IPS DF 6.9 (cell line): ENCODE measurements around the gene NCKAP1.
"Not testable (repeated sequence)": the region's sequence is repeated elsewhere in the genome, so short reads cannot be mapped to it uniquely, and the experiment has no call there.

Experiments
- DNase-seq: peaks from one replicate; pipeline ENCODE4 v3.0.0-alpha.2; 2013; ENCODE audit warnings: low read depth, low spot score
- H3K27ac ChIP-seq: one replicate; pipeline ENCODE4 v1.5.1; 2013; ENCODE audit warnings: low read length, control low read depth
- H3K27me3 ChIP-seq: 2 replicates; pipeline ENCODE4 v1.6.1; 2013; ENCODE audit warnings: mild to moderate bottlenecking, low read length; ENCODE audit not compliant: control insufficient read depth, insufficient read depth
- H3K36me3 ChIP-seq: 2 replicates; pipeline ENCODE4 v1.6.1; 2013; ENCODE audit warnings: low read length; ENCODE audit not compliant: control insufficient read depth, insufficient read depth
- H3K4me1 ChIP-seq: 2 replicates; pipeline ENCODE4 v1.6.1; 2013; ENCODE audit warnings: low read length; ENCODE audit not compliant: control insufficient read depth, insufficient read depth
- H3K4me3 ChIP-seq: 2 replicates; pipeline ENCODE4 v1.5.1; 2013; ENCODE audit warnings: mild to moderate bottlenecking, low read length
- H3K9me3 ChIP-seq: 2 replicates; pipeline ENCODE4 v1.6.1; 2013; ENCODE audit warnings: low read length, inconsistent platforms; ENCODE audit not compliant: control insufficient read depth, insufficient read depth
- WGBS: extraction: QIAGEN DNeasy Blood & Tissue Kit; methylation state at CpG from one replicate; pipeline ENCODE4 v1.1.7; 2013; ENCODE audit warnings: mixed read lengths, missing lambda C conversion rate; ENCODE audit not compliant: insufficient read length, insufficient coverage; 5-methylcytosine and 5-hydroxymethylcytosine counted together

Gene NCKAP1

GRCh38 chr2:182895169-182895568, 143.1 kb downstream of the NCKAP1 start:
- Histone ChIP-seq H3K4me1 (no peaks in the 10 kb centered on the region), H3K27me3 (no peaks in the 10 kb centered on the region; the same call in 1 of the 2 replicates), H3K36me3 (no peaks in the 10 kb centered on the region), H3K27ac (no peak overlapping the region), H3K4me3 (no peak overlapping the region), H3K9me3 (no peaks in the 10 kb centered on the region)
- no peak for DNase-seq
- no CpG with 5 or more reads among the region's 4 CpGs for WGBS

GRCh38 chr2:182894174-182894573, 144.1 kb downstream of the NCKAP1 start:
- no peaks in the 10 kb centered on the region for H3K9me3 ChIP-seq
- WGBS = no CpG with 5 or more reads among the region's 9 CpGs
- H3K27me3 ChIP-seq = no peaks in the 10 kb centered on the region; the same call in 1 of the 2 replicates
- H3K4me1 ChIP-seq = no peaks in the 10 kb centered on the region
- H3K4me3 ChIP-seq = no peak overlapping the region
- DNase-seq = no peak
- H3K27ac ChIP-seq = no peak overlapping the region
- no peaks in the 10 kb centered on the region for H3K36me3 ChIP-seq

- Histone ChIP-seq H3K4me3 (no peak overlapping the region), H3K27me3 (no peaks in the 10 kb centered on the region; the same call in 1 of the 2 replicates), H3K9me3 (no peaks in the 10 kb centered on the region), H3K36me3 (no peaks in the 10 kb centered on the region), H3K4me1 (no peaks in the 10 kb centered on the region), H3K27ac (no peak overlapping the region)
- DNase-seq = no peak
- WGBS = no CpG with 5 or more reads among the region's 11 CpGs
Observed at GRCh38 chr2:182893666-182894065, 144.6 kb downstream of the NCKAP1 start.

- not testable (repeated sequence) for H3K27ac ChIP-seq, H3K36me3 ChIP-seq, H3K9me3 ChIP-seq, H3K4me3 ChIP-seq, H3K4me1 ChIP-seq, H3K27me3 ChIP-seq, DNase-seq
- no CpG with 5 or more reads among the region's 7 CpGs for WGBS
Observed at GRCh38 chr2:182893035-182893434, 145.2 kb downstream of the NCKAP1 start.

GRCh38 chr2:182891611-182892010, 146.6 kb downstream of the NCKAP1 start:
- DNase-seq = no peak
- no CpG with 5 or more reads among the region's 4 CpGs for WGBS

DNA sequence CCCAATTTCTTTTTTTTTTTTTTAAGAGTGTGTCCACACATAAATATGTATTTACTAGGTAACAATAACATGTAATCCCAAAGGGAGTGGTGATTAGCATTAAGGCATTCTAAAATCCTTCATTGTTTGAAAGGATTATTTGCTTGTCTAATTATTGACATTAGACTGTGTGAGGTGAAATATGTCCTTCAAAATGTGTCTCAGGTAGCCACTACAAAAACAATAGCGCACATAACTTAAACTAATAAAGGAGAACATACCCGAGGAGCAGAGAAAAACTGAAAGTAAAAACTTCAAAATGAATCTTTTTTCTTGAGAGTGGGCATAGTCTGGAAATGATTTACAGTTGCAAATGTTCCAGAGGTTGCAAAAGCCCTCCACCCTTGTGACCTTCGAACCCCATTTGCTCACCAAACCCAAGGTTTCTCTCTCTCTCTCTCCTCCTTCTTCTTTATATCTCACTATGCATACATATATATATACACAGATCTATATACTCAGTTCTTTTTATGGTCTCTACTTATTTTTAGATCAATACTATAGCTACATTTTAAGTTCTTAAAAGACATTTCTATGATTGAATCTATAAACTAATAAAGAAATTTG, 147.4 kb downstream of the NCKAP1 start:
- H3K27me3 ChIP-seq = no peaks in the 10 kb centered on the region; the same call in 1 of the 2 replicates
- no peaks in the 10 kb centered on the region for H3K4me1 ChIP-seq
- no CpG with 5 or more reads among the region's 3 CpGs for WGBS
- H3K4me3 ChIP-seq = no peak overlapping the region
- H3K9me3 ChIP-seq = no peaks in the 10 kb centered on the region
- no peak overlapping the region for H3K27ac ChIP-seq
- no peaks in the 10 kb centered on the region for H3K36me3 ChIP-seq
- no peak for DNase-seq

More at GRCh38 chr2:182891611-182892010, 146.6 kb downstream of the NCKAP1 start:
- no peaks in the 10 kb centered on the region for H3K9me3 ChIP-seq
- H3K36me3 ChIP-seq = no peaks in the 10 kb centered on the region
- H3K4me3 ChIP-seq = no peak overlapping the region
- H3K27ac ChIP-seq = no peak overlapping the region
- H3K27me3 ChIP-seq = no peaks in the 10 kb centered on the region; the same call in 1 of the 2 replicates
- H3K4me1 ChIP-seq = no peaks in the 10 kb centered on the region

GRCh38 chr2:182890305-182890704, 148.0 kb downstream of the NCKAP1 start:
- Histone ChIP-seq H3K9me3 (no peaks in the 10 kb centered on the region), H3K27ac (no peak overlapping the region), H3K36me3 (no peaks in the 10 kb centered on the region), H3K4me3 (no peak overlapping the region), H3K4me1 (no peaks in the 10 kb centered on the region), H3K27me3 (no peaks in the 10 kb centered on the region; the same call in 1 of the 2 replicates)
- WGBS = no CpG with 5 or more reads among the region's 7 CpGs
- no peak for DNase-seq

- Histone ChIP-seq H3K36me3 (no peaks in the 10 kb centered on the region), H3K27ac (no peak overlapping the region), H3K4me3 (no peak overlapping the region), H3K4me1 (no peaks in the 10 kb centered on the region), H3K9me3 (no peaks in the 10 kb centered on the region), H3K27me3 (no peaks in the 10 kb centered on the region)
- no CpG with 5 or more reads among the region's 4 CpGs for WGBS
- DNase-seq = no peak
Observed at GRCh38 chr2:182887753-182888415, 150.4 kb downstream of the NCKAP1 start.

DNA sequence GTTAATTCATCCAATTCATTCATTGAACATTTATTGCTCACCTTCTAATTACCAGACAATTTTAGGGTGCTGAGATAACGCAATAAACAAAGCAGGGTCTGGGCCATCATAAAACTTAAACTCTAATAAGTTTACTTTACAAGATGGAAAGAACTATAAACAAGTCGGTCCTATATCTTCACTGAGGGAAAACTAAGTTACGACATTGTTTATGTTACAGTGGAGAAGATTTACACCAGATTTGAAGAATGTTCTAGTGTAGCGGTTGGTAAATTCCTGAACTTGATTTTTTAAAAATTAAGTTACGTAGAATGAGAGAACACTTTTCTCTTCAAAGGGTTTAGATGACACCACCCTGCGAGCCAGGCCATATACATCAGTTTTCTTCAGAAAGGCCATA, 151.2 kb downstream of the NCKAP1 start:
- Histone ChIP-seq H3K36me3 (no peaks in the 10 kb centered on the region), H3K27ac (no peak overlapping the region), H3K9me3 (no peaks in the 10 kb centered on the region), H3K4me1 (no peaks in the 10 kb centered on the region), H3K27me3 (no peaks in the 10 kb centered on the region), H3K4me3 (no peak overlapping the region)
- no CpG with 5 or more reads among the region's 6 CpGs for WGBS
- no peak for DNase-seq

DNA sequence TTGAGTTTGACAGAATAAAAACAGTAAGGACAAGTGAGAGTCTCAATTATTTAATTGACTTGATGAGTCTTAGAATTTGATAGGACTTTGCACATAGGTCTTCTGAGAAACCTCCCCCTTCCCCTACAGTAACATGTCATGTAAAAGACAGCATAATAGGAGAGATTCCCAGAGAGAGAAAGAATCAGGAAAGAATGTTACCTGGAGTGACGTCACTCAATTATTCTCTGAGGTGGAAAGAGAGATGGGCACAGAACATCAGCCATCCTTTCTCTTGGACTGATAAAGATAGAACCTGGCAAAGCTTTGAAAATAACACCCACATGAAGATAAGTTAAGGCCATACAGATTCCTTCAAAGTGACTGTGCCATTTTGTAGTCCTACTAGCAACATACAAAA, 152.5 kb downstream of the NCKAP1 start:
- no CpG with 5 or more reads among the region's 1 CpG for WGBS
- H3K9me3 ChIP-seq = no peaks in the 10 kb centered on the region
- no peaks in the 10 kb centered on the region for H3K4me1 ChIP-seq
- H3K4me3 ChIP-seq = no peak overlapping the region
- no peaks in the 10 kb centered on the region for H3K36me3 ChIP-seq
- no peak overlapping the region for H3K27ac ChIP-seq
- no peaks in the 10 kb centered on the region for H3K27me3 ChIP-seq
- DNase-seq = no peak

DNA sequence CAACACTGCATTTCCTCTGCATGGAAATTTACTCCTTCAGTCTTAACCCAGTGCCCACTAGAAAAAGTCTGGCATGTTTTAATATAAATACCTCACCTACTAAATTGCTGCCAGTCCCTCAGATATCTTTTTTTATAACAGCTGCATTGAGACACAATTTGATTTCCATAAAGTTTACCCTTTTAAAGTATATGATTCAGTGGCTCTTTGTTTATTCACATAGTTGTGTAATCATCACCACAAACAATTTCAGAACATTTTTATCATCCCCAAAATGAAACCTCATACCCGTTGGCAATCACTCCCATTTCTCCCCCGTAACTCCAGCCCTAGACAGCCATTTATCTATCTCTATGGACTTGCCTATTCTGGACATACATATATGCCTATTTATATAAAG, 154.8 kb downstream of the NCKAP1 start:
- Histone ChIP-seq H3K9me3 (no peaks in the 10 kb centered on the region), H3K4me3 (no peak overlapping the region), H3K27ac (no peak overlapping the region), H3K27me3 (no peaks in the 10 kb centered on the region), H3K36me3 (no peaks in the 10 kb centered on the region), H3K4me1 (no peaks in the 10 kb centered on the region)
- DNase-seq = no peak
- WGBS = no CpG with 5 or more reads among the region's 2 CpGs
